RWPE2 (cell line): ENCODE data around the gene PGM5.

Source experiments
- ATAC-seq: fragments of 200-7000 bp; cut with Tn5 transposase; 3 replicates; pipeline ENCODE4 v1.9.1; 2021; ENCODE audit warnings: low read depth
- DNase-seq: peaks from one replicate; pipeline ENCODE4 v3.0.0-alpha.2; 2020; ENCODE audit warnings: low spot score
- H3K27ac ChIP-seq: fragments of 450-650 bp; 2 replicates; pipeline ENCODE4 v1.5.1; 2017; ENCODE audit warnings: mild to moderate bottlenecking; ENCODE audit not compliant: poor library complexity, severe bottlenecking
- H3K27me3 ChIP-seq: fragments of 250-450 bp; sonication (Bioruptor Pico); 2 replicates; pipeline ENCODE4 v1.5.1; 2021; ENCODE audit warnings: mild to moderate bottlenecking, moderate library complexity; ENCODE audit not compliant: insufficient read depth, poor library complexity, severe bottlenecking
- H3K36me3 ChIP-seq: fragments of 250-450 bp; sonication (Bioruptor Pico); 2 replicates; pipeline ENCODE4 v1.5.1; 2020; ENCODE audit warnings: low read depth, mild to moderate bottlenecking, moderate library complexity
- H3K4me1 ChIP-seq: fragments of 250-450 bp; sonication (Bioruptor Pico); 2 replicates; pipeline ENCODE4 v1.5.1; 2021; ENCODE audit warnings: mild to moderate bottlenecking, moderate library complexity; ENCODE audit not compliant: insufficient read depth, poor library complexity, severe bottlenecking
- H3K4me3 ChIP-seq: fragments of 250-450 bp; sonication (Bioruptor Pico); 2 replicates; pipeline ENCODE4 v1.5.1; 2021; ENCODE audit warnings: mild to moderate bottlenecking, moderate library complexity; ENCODE audit not compliant: severe bottlenecking
- H3K9me3 ChIP-seq: fragments of 250-450 bp; sonication (Bioruptor Pico); 2 replicates; pipeline ENCODE4 v1.5.1; 2021; ENCODE audit warnings: mild to moderate bottlenecking, moderate library complexity; ENCODE audit not compliant: severe bottlenecking
- CTCF ChIP-seq: fragments of 450-650 bp; IDR thresholded peaks from one replicate; pipeline ENCODE4 v1.5.1; 2017; ENCODE audit warnings: mild to moderate bottlenecking, moderate library complexity; ENCODE audit not compliant: poor library complexity, severe bottlenecking

The PGM5 gene

GRCh38 chr9:68492806-68493205, 136.4 kb downstream of the PGM5 start:
- no peak for TF ChIP-seq CTCF
- ATAC-seq = no peak

GRCh38 chr9:68493541-68493940, 137.1 kb downstream of the PGM5 start:
- ATAC-seq (no peak), DNase-seq (no peak)
- no peak for TF ChIP-seq CTCF
- Histone ChIP-seq H3K27ac (no peak overlapping the region), H3K27me3 (peaks cover 18% of the 10 kb centered on the region), H3K36me3 (no peaks in the 10 kb centered on the region), H3K4me1 (no peaks in the 10 kb centered on the region), H3K4me3 (no peak overlapping the region), H3K9me3 (no peaks in the 10 kb centered on the region)

More at GRCh38 chr9:68492806-68493205, 136.4 kb downstream of the PGM5 start:
- H3K4me3 ChIP-seq = no peak overlapping the region
- H3K27me3 ChIP-seq = peaks cover 18% of the 10 kb centered on the region
- no peaks in the 10 kb centered on the region for H3K9me3 ChIP-seq
- DNase-seq = no peak
- H3K36me3 ChIP-seq = no peaks in the 10 kb centered on the region
- H3K4me1 ChIP-seq = no peaks in the 10 kb centered on the region
- H3K27ac ChIP-seq = no peak overlapping the region

- Histone ChIP-seq H3K36me3 (no peaks in the 10 kb centered on the region), H3K4me3 (no peak overlapping the region), H3K9me3 (no peaks in the 10 kb centered on the region), H3K27ac (no peak overlapping the region), H3K4me1 (no peaks in the 10 kb centered on the region), H3K27me3 (peaks cover 18% of the 10 kb centered on the region)
- DNase-seq (no peak), ATAC-seq (no peak)
- no peak for TF ChIP-seq CTCF
Observed at GRCh38 chr9:68493958-68494577, 137.7 kb downstream of the PGM5 start.

GRCh38 chr9:68495247-68495646, 138.8 kb downstream of the PGM5 start:
- Histone ChIP-seq H3K27ac (no peak overlapping the region), H3K36me3 (no peaks in the 10 kb centered on the region), H3K4me3 (no peak overlapping the region), H3K9me3 (no peaks in the 10 kb centered on the region), H3K4me1 (no peaks in the 10 kb centered on the region), H3K27me3 (peaks cover 15% of the 10 kb centered on the region)
- no peak for ATAC-seq
- TF ChIP-seq CTCF = no peak
- no peak for DNase-seq

GRCh38 chr9:68496356-68496755, 139.9 kb downstream of the PGM5 start:
- Histone ChIP-seq H3K27me3 (peaks cover 5% of the 10 kb centered on the region), H3K36me3 (no peaks in the 10 kb centered on the region)

More at GRCh38 chr9:68496356-68496755, 139.9 kb downstream of the PGM5 start:
- ATAC-seq = no peak
- no peak overlapping the region for H3K27ac ChIP-seq
- no peak for DNase-seq
- no peak for TF ChIP-seq CTCF
- H3K9me3 ChIP-seq = no peaks in the 10 kb centered on the region
- no peak overlapping the region for H3K4me3 ChIP-seq
- H3K4me1 ChIP-seq = no peaks in the 10 kb centered on the region
